ENCODE results near the gene DDX10.

Gene DDX10

DNA sequence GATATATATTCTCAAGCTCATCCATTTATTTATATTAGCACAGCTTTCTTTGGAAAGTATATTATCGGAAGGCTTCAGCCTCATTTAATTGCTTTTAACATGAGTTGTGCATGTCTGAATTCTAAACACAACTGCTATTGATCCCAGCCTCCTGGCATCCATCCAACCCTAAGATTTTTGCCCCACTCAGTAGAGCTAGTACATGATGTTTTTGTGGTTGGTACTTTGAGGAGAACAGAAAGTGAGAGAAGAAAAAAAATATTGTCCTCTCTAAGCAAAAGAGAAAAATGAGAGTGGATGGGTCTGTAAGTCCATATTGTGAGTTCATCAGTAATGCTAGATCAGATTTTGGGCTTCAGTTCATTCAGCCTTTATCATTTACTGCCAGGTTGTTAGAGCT lies 198.7 kb downstream of the DDX10 start:
- no peak overlapping the region for H3K4me3 ChIP-seq (ENCODE audit: low read depth, low read length)
- TF ChIP-seq, protein P1, sequence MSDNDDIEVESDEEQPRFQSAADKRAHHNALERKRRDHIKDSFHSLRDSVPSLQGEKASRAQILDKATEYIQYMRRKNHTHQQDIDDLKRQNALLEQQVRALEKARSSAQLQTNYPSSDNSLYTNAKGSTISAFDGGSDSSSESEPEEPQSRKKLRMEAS (IDR thresholded peaks at IDR 0.05; ENCODE audit: low read depth, low read length) = no peak
- no peak for TF ChIP-seq POLR2A (IDR thresholded peaks at IDR 0.05; ENCODE audit: extremely low read depth, insufficient read length)
- TF ChIP-seq, protein P2, sequence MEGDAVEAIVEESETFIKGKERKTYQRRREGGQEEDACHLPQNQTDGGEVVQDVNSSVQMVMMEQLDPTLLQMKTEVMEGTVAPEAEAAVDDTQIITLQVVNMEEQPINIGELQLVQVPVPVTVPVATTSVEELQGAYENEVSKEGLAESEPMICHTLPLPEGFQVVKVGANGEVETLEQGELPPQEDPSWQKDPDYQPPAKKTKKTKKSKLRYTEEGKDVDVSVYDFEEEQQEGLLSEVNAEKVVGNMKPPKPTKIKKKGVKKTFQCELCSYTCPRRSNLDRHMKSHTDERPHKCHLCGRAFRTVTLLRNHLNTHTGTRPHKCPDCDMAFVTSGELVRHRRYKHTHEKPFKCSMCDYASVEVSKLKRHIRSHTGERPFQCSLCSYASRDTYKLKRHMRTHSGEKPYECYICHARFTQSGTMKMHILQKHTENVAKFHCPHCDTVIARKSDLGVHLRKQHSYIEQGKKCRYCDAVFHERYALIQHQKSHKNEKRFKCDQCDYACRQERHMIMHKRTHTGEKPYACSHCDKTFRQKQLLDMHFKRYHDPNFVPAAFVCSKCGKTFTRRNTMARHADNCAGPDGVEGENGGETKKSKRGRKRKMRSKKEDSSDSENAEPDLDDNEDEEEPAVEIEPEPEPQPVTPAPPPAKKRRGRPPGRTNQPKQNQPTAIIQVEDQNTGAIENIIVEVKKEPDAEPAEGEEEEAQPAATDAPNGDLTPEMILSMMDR (IDR thresholded peaks at IDR 0.05; ENCODE audit: low read depth, low read length) = no peak
- TF ChIP-seq MYC (IDR thresholded peaks at IDR 0.05; ENCODE audit: low read depth, low read length) = no peak
- DNase-seq (ENCODE audit: low read depth) = no peak

DNA sequence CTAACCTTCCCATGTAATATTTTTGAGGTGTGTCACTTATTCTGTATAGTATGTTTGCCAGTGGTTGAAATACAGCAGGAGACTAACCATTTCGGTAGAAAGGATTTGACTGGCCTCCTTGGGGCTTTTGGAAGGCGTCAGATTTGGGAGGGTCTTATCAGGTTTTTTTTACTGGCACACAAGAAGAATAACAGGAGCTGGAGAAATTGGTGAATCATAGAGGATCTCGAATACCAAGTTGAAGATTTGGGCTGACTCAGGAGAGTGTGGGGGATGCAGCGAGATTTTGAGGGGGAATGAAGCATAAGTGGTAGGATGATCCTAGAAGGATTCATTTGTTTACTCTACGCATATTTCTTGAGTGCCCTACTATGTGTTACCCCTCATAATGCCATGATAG lies 200.5 kb downstream of the DDX10 start:
- no peak for DNase-seq (ENCODE audit: low read depth)
- TF ChIP-seq POLR2A (IDR thresholded peaks at IDR 0.05; ENCODE audit: extremely low read depth, insufficient read length) (no peak), MYC (IDR thresholded peaks at IDR 0.05; ENCODE audit: low read depth, low read length) (no peak)
- TF ChIP-seq, protein P1 (IDR thresholded peaks at IDR 0.05; ENCODE audit: low read depth, low read length) = no peak
- TF ChIP-seq, protein P2 (IDR thresholded peaks at IDR 0.05; ENCODE audit: low read depth, low read length) = no peak
- H3K4me3 ChIP-seq (ENCODE audit: low read depth, low read length) = no peak overlapping the region

DNA sequence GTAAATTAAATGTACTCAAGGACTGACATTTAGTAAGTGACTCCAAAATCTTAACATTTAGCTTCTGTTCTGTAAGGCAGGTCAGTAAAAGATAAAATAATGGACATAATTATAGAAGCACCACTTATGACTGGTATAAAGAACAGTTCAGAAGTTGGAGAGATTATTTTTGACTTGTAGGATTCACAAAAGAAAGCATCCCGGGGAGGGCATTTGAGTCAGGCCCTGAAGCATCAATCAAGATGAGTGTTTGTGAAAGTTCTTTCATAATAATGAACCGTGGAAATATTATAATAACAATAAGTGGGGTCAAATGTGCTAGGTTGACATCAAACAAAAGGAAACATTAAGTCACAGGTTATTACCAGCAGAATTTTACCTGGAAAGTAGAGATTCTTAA lies 201.9 kb downstream of the DDX10 start:
- DNase-seq (ENCODE audit: low read depth) = no peak
- no peak overlapping the region for H3K4me3 ChIP-seq (ENCODE audit: low read depth, low read length)
- TF ChIP-seq, protein P1 (IDR thresholded peaks at IDR 0.05; ENCODE audit: low read depth, low read length) = no peak
- TF ChIP-seq, protein P2 (IDR thresholded peaks at IDR 0.05; ENCODE audit: low read depth, low read length) = no peak
- no peak for TF ChIP-seq MYC (IDR thresholded peaks at IDR 0.05; ENCODE audit: low read depth, low read length)
- no peak for TF ChIP-seq POLR2A (IDR thresholded peaks at IDR 0.05; ENCODE audit: extremely low read depth, insufficient read length)

DNA sequence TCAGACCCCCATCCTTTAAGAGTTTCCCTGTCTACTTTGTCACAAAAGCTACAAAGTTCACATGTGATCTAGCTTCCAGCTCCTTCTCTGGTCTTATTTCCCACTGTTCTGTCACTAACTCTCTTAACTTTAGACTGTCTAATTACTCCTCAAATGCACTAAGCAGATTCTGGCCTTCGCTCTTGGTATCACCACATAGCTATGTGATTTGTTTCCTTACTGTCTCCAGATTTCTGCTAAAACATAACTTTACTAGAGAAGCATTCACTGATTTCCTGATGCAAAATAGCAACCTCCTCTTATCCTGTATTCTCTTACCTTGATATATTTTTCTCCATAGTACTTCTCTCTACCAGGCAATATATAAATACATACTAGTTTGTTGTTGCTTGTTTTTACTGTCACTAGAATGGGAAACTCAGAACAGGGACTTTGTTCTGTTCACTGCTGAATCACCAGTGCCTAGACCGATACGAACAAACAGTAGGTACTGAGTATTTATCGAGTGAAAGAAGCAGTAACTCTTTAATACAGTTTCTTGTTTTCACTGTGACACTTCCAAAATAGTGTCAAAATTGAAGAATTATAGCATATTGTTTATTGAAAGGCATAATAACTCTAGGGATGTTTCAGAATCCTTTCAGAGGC lies 205.6 kb downstream of the DDX10 start:
- no peak for TF ChIP-seq POLR2A (IDR thresholded peaks at IDR 0.05; ENCODE audit: extremely low read depth, insufficient read length)
- no peak for TF ChIP-seq MYC (IDR thresholded peaks at IDR 0.05; ENCODE audit: low read depth, low read length)
- TF ChIP-seq, protein P1 (IDR thresholded peaks at IDR 0.05; ENCODE audit: low read depth, low read length) = no peak
- TF ChIP-seq, protein P2 (IDR thresholded peaks at IDR 0.05; ENCODE audit: low read depth, low read length) = no peak
- DNase-seq (ENCODE audit: low read depth) = no peak
- no peak overlapping the region for H3K4me3 ChIP-seq (ENCODE audit: low read depth, low read length)

DNA sequence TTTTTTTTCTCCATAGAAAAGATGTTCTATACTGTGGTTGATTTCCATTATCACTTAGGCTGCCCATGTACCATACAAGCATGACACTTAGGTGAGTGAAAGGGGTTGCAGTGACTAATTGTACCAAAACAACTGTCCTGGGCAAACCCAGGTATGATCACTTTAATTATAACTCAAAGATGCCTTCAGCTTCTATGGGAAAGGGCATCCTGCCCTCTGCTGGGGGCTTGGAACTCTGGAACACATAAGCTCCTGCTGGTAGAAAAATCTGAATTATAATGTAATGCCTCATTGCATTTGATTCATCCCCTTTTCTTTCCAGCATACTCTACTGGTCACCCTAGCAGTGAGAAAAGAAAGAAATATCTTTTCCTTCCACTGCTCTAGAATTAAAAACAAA lies 206.3 kb downstream of the DDX10 start:
- peak; percentile 31 for DNase-seq (ENCODE audit: low read depth)
- TF ChIP-seq, protein P2 (IDR thresholded peaks at IDR 0.05; ENCODE audit: low read depth, low read length) = no peak
- TF ChIP-seq, protein P1 (IDR thresholded peaks at IDR 0.05; ENCODE audit: low read depth, low read length) = no peak
- no peak for TF ChIP-seq POLR2A (IDR thresholded peaks at IDR 0.05; ENCODE audit: extremely low read depth, insufficient read length)
- no peak for TF ChIP-seq MYC (IDR thresholded peaks at IDR 0.05; ENCODE audit: low read depth, low read length)
- no peak overlapping the region for H3K4me3 ChIP-seq (ENCODE audit: low read depth, low read length)

Data from NB4 (cell line).